ENCODE data around the gene LSR.

LSR gene

GRCh38 chr19:35249146-35249847 is 495 bp downstream of the LSR start:
- DNase-seq: no peak

- DNase-seq: no peak
These were observed 1.3 kb downstream of the LSR start for GRCh38 chr19:35249848-35250711.

GRCh38 chr19:35251456-35251855 is 2.7 kb downstream of the LSR start:
- no peak for DNase-seq

- DNase-seq: no peak
These were observed 4.8 kb downstream of the LSR start for GRCh38 chr19:35253316-35254286.

GRCh38 chr19:35254341-35255297 is 5.8 kb downstream of the LSR start:
- no peak for DNase-seq

- DNase-seq: no peak
These were observed 7.8 kb downstream of the LSR start for GRCh38 chr19:35256566-35256965.

GRCh38 chr19:35257113-35257461 is 8.3 kb downstream of the LSR start:
- no peak for DNase-seq

- DNase-seq: no peak
These were observed 12.0 kb downstream of the LSR start for GRCh38 chr19:35260694-35261304.

- no peak for DNase-seq
These were observed 12.7 kb downstream of the LSR start for GRCh38 chr19:35261356-35262100.

GRCh38 chr19:35262101-35262761 is 13.4 kb downstream of the LSR start:
- DNase-seq: no peak

- DNase-seq: no peak
These were observed 15.7 kb downstream of the LSR start for GRCh38 chr19:35264268-35265125.

GRCh38 chr19:35265126-35265899 is 16.5 kb downstream of the LSR start:
- no peak for DNase-seq

GRCh38 chr19:35265900-35266519 is 17.2 kb downstream of the LSR start:
- DNase-seq: no peak

- no peak for DNase-seq
These were observed 17.9 kb downstream of the LSR start for GRCh38 chr19:35266520-35267352.

GRCh38 chr19:35267353-35267817 is 18.6 kb downstream of the LSR start:
- no peak for DNase-seq

GRCh38 chr19:35267818-35268535 is 19.2 kb downstream of the LSR start:
- DNase-seq: no peak

Data from NCI-H1048 (cell line).